HG03342 (cell line): ENCODE measurements around the gene SUMO3.

Source experiments
- ATAC-seq: cut with Tn5 transposase; IDR thresholded peaks from one replicate; pipeline ENCODE4 v1.9.1; 2021; ENCODE audit warnings: mild to moderate bottlenecking, moderate library complexity; ENCODE audit not compliant: unreplicated experiment

Gene SUMO3

GRCh38 chr21:44780767-44781459 is 36.9 kb downstream of the SUMO3 start:
- ATAC-seq = no peak

DNA sequence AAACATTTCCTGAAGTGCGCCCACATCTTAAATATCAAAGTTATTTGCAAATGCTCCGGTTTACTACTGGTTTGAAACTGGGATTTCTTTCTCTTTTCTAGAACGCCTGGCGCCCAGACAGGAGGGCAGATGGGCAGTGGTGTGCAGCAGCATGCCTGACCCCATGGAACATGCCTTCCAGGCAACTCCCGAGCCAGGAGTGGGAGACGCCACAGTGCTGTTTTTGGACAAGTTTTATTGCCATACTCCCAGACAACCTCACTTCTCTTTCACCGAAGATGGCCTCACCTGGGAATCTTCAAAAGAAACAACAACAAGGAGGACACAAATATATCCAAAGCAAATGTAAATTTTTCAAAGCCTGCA is 37.7 kb downstream of the SUMO3 start:
- no peak for ATAC-seq

GRCh38 chr21:44779417-44780136 is 38.3 kb downstream of the SUMO3 start:
- no peak for ATAC-seq

DNA sequence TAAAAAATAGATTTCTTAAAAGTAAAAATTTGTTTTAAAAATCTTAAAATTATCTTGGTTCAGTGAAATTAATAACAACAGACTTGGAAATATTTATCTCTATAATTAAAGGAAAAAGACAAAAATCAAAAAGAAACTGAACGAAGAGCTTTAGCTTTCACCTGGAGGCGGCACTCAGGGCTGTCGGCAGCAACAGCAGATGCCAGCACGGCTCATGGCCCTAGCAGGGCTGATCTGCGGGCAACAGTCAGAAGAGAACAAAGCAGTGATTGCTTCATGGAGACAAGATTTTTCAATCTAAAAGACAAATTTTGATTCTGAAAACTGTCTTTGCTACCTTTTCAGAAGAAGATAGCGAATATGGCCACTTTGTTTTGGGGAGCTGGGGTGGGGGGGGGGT is 38.9 kb downstream of the SUMO3 start:
- no peak for ATAC-seq

- no peak for ATAC-seq
Measured at GRCh38 chr21:44778499-44778911, 39.4 kb downstream of the SUMO3 start.

GRCh38 chr21:44778094-44778493 is 39.8 kb downstream of the SUMO3 start:
- no peak for ATAC-seq

GRCh38 chr21:44774972-44775371 is 42.9 kb downstream of the SUMO3 start:
- ATAC-seq = no peak

GRCh38 chr21:44773291-44773932 is 44.5 kb downstream of the SUMO3 start:
- ATAC-seq = no peak

DNA sequence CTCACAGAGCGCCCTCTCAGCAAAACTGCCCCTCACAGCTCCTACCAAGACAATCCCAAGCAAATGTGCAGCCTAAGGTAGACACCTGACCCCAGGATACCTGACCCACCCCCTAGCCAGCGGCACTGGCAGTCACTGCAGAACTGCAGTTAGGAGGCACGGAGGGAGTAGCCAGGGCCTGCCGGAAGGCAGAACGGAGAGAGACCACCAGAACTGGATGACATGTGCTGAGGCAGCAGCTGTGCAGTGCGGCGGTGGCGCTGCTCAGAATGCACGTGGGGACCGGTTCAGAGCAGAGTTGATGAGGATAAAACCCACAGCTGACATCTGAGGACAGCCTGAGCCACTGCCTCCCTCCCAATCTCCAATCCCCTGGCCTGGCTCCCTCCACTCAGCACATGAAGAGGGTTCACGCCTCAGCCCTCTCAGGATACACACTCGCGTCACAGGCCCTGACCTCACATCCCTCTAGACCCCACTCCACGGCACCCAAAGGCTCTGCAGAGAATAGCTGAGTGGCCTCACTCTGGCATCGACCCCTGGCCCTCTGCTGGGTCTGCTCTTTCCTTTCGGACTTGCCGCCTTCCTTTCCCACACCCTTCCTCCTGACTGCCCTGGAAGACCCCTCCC is 45.9 kb downstream of the SUMO3 start:
- no peak for ATAC-seq

GRCh38 chr21:44767834-44768831 is 49.7 kb downstream of the SUMO3 start:
- no peak for ATAC-seq

DNA sequence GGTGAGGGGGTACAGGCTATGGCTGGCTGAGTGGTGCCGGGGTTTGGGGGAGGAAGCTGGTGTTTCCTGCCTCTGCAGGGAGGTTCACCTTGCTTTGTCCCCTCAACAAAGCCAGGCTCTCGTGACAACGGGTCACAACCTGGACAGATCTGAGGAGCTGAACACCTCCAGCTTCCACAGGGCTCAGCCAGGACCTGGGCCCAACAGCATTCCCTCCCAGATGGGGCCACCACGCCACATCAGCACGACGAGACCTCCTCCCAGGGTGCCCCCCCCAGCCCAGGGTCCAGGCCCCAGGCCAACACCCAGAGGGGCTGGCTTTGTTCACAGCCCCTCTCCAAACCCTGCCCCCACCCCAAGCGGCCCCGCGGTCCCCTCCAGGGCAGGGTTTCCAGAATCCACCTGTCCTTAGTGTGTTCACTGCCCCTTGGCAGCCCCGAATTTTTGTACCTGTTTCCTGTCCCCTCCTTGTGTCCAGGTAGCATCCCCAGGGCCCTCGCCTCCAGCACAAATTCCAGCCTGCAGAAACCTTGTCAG is 51.0 kb downstream of the SUMO3 start:
- ATAC-seq = no peak

DNA sequence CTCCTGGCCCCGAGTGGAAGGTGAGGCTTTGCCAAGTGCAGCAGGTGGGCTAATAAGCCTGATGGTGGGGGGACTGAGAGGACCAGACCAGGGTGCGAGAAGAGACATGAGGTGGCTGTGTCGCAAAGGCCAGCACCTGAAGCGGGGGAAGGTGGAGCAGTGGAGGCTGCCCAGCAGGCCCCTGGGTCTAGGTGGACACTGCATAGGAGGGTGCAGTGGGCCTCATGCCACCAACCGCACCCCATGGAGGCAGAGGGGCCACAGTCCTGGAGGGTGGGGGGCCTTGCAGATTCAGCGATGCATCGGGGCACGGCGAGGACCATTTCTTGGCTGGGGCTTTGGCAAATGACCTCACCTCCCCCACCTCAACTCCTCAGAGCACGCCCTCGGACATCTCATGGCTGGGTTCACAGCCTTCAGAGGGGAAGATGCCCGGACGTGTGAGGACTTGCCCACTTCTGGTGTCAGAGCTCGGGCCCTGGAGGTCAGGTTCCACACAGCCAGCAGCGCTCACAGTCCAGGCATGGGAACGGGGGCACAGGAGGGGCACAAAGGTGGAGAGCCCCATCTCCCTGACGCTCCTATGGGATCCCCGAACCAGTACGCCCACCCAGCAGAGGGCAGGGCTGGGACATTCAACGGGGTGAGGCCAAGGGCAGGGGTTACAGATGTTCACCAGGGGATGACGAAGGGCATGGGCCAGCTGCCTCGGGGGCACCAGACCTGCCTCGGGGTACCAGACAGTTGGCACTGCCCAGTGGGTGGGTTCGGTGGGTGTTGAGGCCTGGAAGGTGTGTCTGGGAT is 51.6 kb downstream of the SUMO3 start:
- ATAC-seq = no peak

GRCh38 chr21:44765231-44766013 is 52.4 kb downstream of the SUMO3 start:
- no peak for ATAC-seq

GRCh38 chr21:44764319-44765230 is 53.3 kb downstream of the SUMO3 start:
- no peak for ATAC-seq

DNA sequence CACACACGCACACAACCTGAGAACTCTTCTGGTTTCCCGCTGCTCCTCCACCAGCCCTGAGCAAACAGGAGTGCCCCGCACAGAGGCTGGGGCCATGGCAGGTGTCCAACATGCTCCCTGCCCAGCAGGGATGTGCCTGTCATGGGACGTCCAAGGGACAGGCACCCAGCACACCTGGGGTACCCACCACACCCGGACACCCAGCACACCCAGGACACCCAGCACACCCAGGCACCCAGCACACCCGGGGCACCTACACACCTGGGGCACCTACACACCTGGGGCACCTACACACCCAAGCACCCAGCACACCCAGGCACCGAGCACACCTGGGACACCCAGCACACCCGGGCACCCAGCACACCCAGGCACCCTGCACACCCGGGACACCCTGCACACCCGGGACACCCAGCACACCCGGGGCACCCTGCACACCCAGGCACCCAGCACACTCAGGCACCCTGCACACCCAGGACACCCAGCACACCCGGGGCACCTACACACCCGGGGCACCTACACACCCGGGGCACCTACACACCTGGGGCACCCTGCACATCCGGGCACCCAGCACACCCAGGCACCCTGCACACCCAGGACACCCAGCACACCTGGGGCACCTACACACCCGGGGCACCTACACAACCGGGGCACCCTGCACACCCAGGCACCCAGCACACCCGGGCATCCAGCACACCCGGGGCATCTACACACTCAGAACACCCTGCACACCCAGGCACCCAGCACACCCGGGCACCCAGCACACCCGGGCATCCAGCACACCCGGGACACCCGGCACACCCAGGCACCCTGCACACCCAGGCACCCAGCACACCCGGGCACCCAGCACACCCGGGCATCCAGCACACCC is 54.2 kb downstream of the SUMO3 start:
- ATAC-seq = no peak

DNA sequence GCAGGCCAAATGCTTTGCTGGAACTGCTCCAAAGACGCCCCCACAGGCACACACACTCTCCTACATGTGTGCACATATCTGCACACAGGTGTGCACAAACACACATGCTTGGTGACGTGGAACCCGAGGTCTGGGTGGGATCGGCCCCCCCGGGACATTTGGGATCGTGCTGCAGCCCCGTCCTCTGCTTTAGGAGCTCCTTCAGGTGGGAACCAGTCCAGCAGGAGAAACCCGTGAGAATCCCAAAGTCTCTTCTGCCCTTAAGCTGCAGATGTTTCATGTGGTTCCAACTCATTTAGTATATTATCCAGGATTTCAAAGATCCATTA is 54.8 kb downstream of the SUMO3 start:
- no peak for ATAC-seq
